IMR-90 (cell line): ENCODE results near the gene AHNAK. TPM values are rescaled to one million over a fixed set of nuclear protein-coding genes. Genes with fewer than 3 reads are reported as not detected.
A peak's percentile ranks its signal among the peaks of the same experiment; 100 is the strongest.

Source experiments
- ATAC-seq: fragments of 200-7000 bp; cut with Tn5 transposase; 2 replicates; pipeline ENCODE4 v1.9.1; 2020; ENCODE audit warnings: low read depth, mild to moderate bottlenecking, moderate library complexity
- BruUV-seq: library from RNA; stranded (reverse); fragments of 400-500 nt; replicated peaks from 2 replicates; lab custom pipeline; 2021; lab: Mats Ljungman, UMichigan
- CTCF ChIA-PET: fragments of 300-600 bp; formaldehyde crosslinking; extraction: SDS; loops from one replicate; lab custom pipeline; 2021; ENCODE audit warnings: antibody characterized with exemption; lab: Yijun Ruan, JAX
- POLR2A ChIA-PET: fragments of 300-600 bp; sonication (Branson Sonifier 250); formaldehyde crosslinking; loops from one replicate; lab custom pipeline; 2022; ENCODE audit warnings: antibody characterized with exemption; ENCODE audit not compliant: unreplicated experiment; lab: Charles Lee
- DNase-seq: peaks from one replicate; pipeline ENCODE4 v3.0.0; 2013
- H2AFZ ChIP-seq: replicated peaks from 2 replicates; pipeline ENCODE3; 2013; ENCODE audit warnings: low read length, mild to moderate bottlenecking; ENCODE audit not compliant: poor library complexity
- H2AK5ac ChIP-seq: 2 replicates; pipeline ENCODE4 v1.6.1; 2013; ENCODE audit warnings: low read depth, low read length, inconsistent platforms
- H2AK9ac ChIP-seq: replicated peaks from 2 replicates; pipeline ENCODE3; 2013; ENCODE audit warnings: mild to moderate bottlenecking, low read depth, low read length, moderate library complexity; ENCODE audit not compliant: poor library complexity
- H2BK120ac ChIP-seq: 2 replicates; pipeline ENCODE4 v1.6.1; 2013; ENCODE audit warnings: low read depth, low read length, inconsistent platforms
- H2BK15ac ChIP-seq: 3 replicates; pipeline ENCODE4 v1.6.1; 2013; ENCODE audit warnings: low read depth, low read length, inconsistent platforms
- H2BK20ac ChIP-seq: 2 replicates; pipeline ENCODE4 v1.6.1; 2013; ENCODE audit warnings: low read depth, mild to moderate bottlenecking, inconsistent platforms, low read length, moderate library complexity
- H2BK5ac ChIP-seq: 2 replicates; pipeline ENCODE4 v1.6.1; 2013; ENCODE audit warnings: mild to moderate bottlenecking, low read depth, low read length, inconsistent platforms; ENCODE audit not compliant: poor library complexity, severe bottlenecking
- H3K14ac ChIP-seq: replicated peaks from 2 replicates; pipeline ENCODE4 v1.6.1; 2013; ENCODE audit warnings: low read depth, low read length, inconsistent platforms
- H3K18ac ChIP-seq: 2 replicates; pipeline ENCODE4 v1.6.1; 2013; ENCODE audit warnings: low read depth, low read length, control low read depth
- H3K23ac ChIP-seq: 2 replicates; pipeline ENCODE4 v1.6.1; 2013; ENCODE audit warnings: low read depth, low read length, inconsistent platforms
- H3K27ac ChIP-seq: 2 replicates; pipeline ENCODE4 v1.5.1; 2013; ENCODE audit warnings: mild to moderate bottlenecking, control low read depth, low read length; ENCODE audit not compliant: insufficient read depth
- H3K27me3 ChIP-seq: 2 replicates; pipeline ENCODE4 v1.6.1; 2013; ENCODE audit warnings: low read length; ENCODE audit not compliant: control insufficient read depth, insufficient read depth
- H3K36me3 ChIP-seq: 2 replicates; pipeline ENCODE4 v1.6.1; 2013; ENCODE audit warnings: low read length, mixed read lengths; ENCODE audit not compliant: control insufficient read depth, insufficient read depth
- H3K4ac ChIP-seq: 2 replicates; pipeline ENCODE4 v1.6.1; 2013; ENCODE audit warnings: low read depth, low read length, inconsistent platforms
- H3K4me1 ChIP-seq: 2 replicates; pipeline ENCODE4 v1.6.1; 2013; ENCODE audit warnings: low read length, mixed read lengths; ENCODE audit not compliant: control insufficient read depth, insufficient read depth
- H3K4me2 ChIP-seq: 2 replicates; pipeline ENCODE4 v1.6.1; 2013; ENCODE audit warnings: low read depth, mild to moderate bottlenecking, control low read depth, low read length, moderate library complexity
- H3K4me3 ChIP-seq: 2 replicates; pipeline ENCODE4 v1.5.1; 2013; ENCODE audit warnings: low read depth, mild to moderate bottlenecking, control low read depth, low read length, moderate library complexity; ENCODE audit not compliant: insufficient read depth
- H3K56ac ChIP-seq: 2 replicates; pipeline ENCODE4 v1.6.1; 2013; ENCODE audit warnings: low read length, inconsistent platforms; ENCODE audit not compliant: insufficient read depth; ENCODE audit errors: extremely low read depth
- H3K79me1 ChIP-seq, 2 experiments: 2 replicates each; pipeline ENCODE4 v1.6.1; 2013; ENCODE audit warnings: low read length in 2 of 2, inconsistent platforms in 1 of 2, low read depth in 1 of 2
- H3K9ac ChIP-seq: 2 replicates; pipeline ENCODE4 v1.6.1; 2013; ENCODE audit warnings: low read depth, low read length, control low read depth
- H3K9me1 ChIP-seq: 2 replicates; pipeline ENCODE4 v1.6.1; 2013; ENCODE audit warnings: low read length, inconsistent platforms; ENCODE audit not compliant: insufficient read depth
- H3K9me3 ChIP-seq: 2 replicates; pipeline ENCODE4 v1.6.1; 2013; ENCODE audit warnings: low read length; ENCODE audit not compliant: control insufficient read depth, insufficient read depth
- H4K20me1 ChIP-seq: 2 replicates; pipeline ENCODE4 v1.6.1; 2013; ENCODE audit warnings: low read length, inconsistent platforms; ENCODE audit not compliant: insufficient read depth
- H4K5ac ChIP-seq: 2 replicates; pipeline ENCODE4 v1.6.1; 2013; ENCODE audit warnings: mild to moderate bottlenecking, low read depth, low read length, control low read depth
- H4K8ac ChIP-seq, 2 experiments: 2 replicates each; pipeline ENCODE4 v1.6.1; 2013; ENCODE audit warnings: low read depth in 2 of 2, low read length in 2 of 2, control low read depth in 1 of 2, inconsistent platforms in 1 of 2
- H4K91ac ChIP-seq: 2 replicates; pipeline ENCODE4 v1.6.1; 2013; ENCODE audit warnings: low read depth, low read length, inconsistent platforms; ENCODE audit not compliant: insufficient read depth
- CHD1 ChIP-seq: IDR thresholded peaks from 2 replicates; pipeline ENCODE4 v1.6.1; 2012; ENCODE audit warnings: low read depth, low read length, improper control_type of control experiment
- CTCF ChIP-seq: conservative IDR thresholded peaks from 2 replicates; pipeline ENCODE4 v1.5.1; 2012; ENCODE audit warnings: mild to moderate bottlenecking, low read depth, low read length, improper control_type of control experiment
- MXI1 ChIP-seq: IDR thresholded peaks from 2 replicates; pipeline ENCODE4 v1.6.1; 2012; ENCODE audit warnings: low read depth, mild to moderate bottlenecking, low read length, moderate library complexity, borderline replicate concordance
- POLR2A ChIP-seq: IDR thresholded peaks from 2 replicates; pipeline ENCODE4 v1.6.1; 2012; ENCODE audit warnings: mild to moderate bottlenecking, low read depth, low read length
- RCOR1 ChIP-seq: IDR thresholded peaks from 2 replicates; pipeline ENCODE4 v1.6.1; 2012; ENCODE audit warnings: mild to moderate bottlenecking, low read length, improper control_type of control experiment; ENCODE audit not compliant: insufficient replicate concordance
- USF2 ChIP-seq: fragments of 150-350 bp; IDR thresholded peaks from 2 replicates; pipeline ENCODE4 v1.6.1; 2017; ENCODE audit warnings: mild to moderate bottlenecking, antibody characterized with exemption, low read length, low read depth
- WGBS, 2 experiments: methylation state at CpG; one replicate each; pipeline versions ENCODE4 v1.1.5 to v1.1.7; 2013; ENCODE audit warnings: missing lambda C conversion rate in 2 of 2; ENCODE audit not compliant: insufficient read length in 1 of 2; ENCODE audit errors: extremely low coverage in 2 of 2; 5-methylcytosine and 5-hydroxymethylcytosine counted together
- dilution Hi-C: fragments of 300-500 bp; cut with HindIII; formaldehyde crosslinking; loops from one replicate; pipeline ENCODE4 v1.14.3; 2018; ENCODE audit warnings: low sequenced_read_pairs; ENCODE audit not compliant: unreplicated experiment
- in situ Hi-C: fragments of 300-500 bp; cut with MboI; formaldehyde crosslinking; loops from 3 replicates; pipeline ENCODE4 v1.14.3; 2019; ENCODE audit warnings: low sequenced_read_pairs, inconsistent platforms, mixed read lengths
- intact Hi-C: fragments of 100-400 bp; cut with micrococcal nuclease; formaldehyde crosslinking; loops from 2 replicates; pipeline ENCODE4 v1.10.0; 2022
- polyA plus RNA-seq, 3 experiments: library from polyadenylated mRNA; depleted of rRNA; stranded (reverse); fragments of >200 nt; gene quantifications; 2 replicates each; pipeline ENCODE4 v1.2.3, GENCODE V29; 2012; ENCODE audit warnings: low replicate concordance in 1 of 3
- total RNA-seq: library from RNA; depleted of rRNA; stranded (reverse); fragments of >200 nt; gene quantifications from 2 replicates; pipeline ENCODE4 v1.2.3, GENCODE V29; 2012

The AHNAK gene
- total and polyA plus RNA-seq, 2 of the 4 experiments (the other 2 are of a cell fraction): 95.1 to 695 TPM

- Histone ChIP-seq H3K23ac (peak overlapping the region; percentile 50; the same call in 1 of the 2 replicates), H2AK5ac (peak overlapping the region; percentile 26; the same call in 1 of the 2 replicates), H3K14ac (no peak overlapping the region), H2AK9ac (peak overlapping the region; percentile 89), H4K20me1 (peaks cover 11% of the 10 kb centered on the region), H3K9me1 (peaks cover 8% of the 10 kb centered on the region), H3K9ac (no peak overlapping the region), H2BK20ac (no peak overlapping the region), H3K27me3 (no peaks in the 10 kb centered on the region), H3K27ac (no peak overlapping the region), H2BK120ac (no peak overlapping the region), H4K91ac (no peak overlapping the region), H4K8ac (no peak overlapping the region), H3K56ac (no peak overlapping the region), H2AFZ (peak overlapping the region; percentile 21), H3K4me3 (no peak overlapping the region), H3K79me1 (peaks cover 10 to 50% of the 10 kb centered on the region in 2 experiments; a peak in 3 of 4 replicates), H3K9me3 (no peaks in the 10 kb centered on the region), H3K18ac (no peak overlapping the region), H2BK15ac (no peak overlapping the region), H4K5ac (no peak overlapping the region), H3K4me2 (no peak overlapping the region), H3K36me3 (peaks cover 37% of the 10 kb centered on the region), H3K4me1 (peaks cover 11% of the 10 kb centered on the region), H3K4ac (no peak overlapping the region; the same call in 1 of the 2 replicates), H2BK5ac (no peak overlapping the region)
- in situ Hi-C loops (no loop called here), dilution Hi-C loops (no loop called here), intact Hi-C loops (no loop called here)
- no TSS peak for BruUV-seq
- ChIA-PET POLR2A (interaction anchor here (0.7 kb wide), 1 partner anchor 34 kb away, joined by 7 read pairs; no protein-coding TSS in a partner anchor), CTCF (interaction anchor here (1.4 kb wide), 1 partner anchor 14 kb away, joined by 3 read pairs; the partner anchor contains the start of gene TUT1)
- DNase-seq (peak; percentile 26), ATAC-seq (no peak)
- 87% methylated on average over 3 of the region's 12 CpGs; no CpG with 5 or more reads in 1 of the 2 experiments for WGBS, 2 experiments
- TF ChIP-seq POLR2A (no peak), RCOR1 (no peak), USF2 (no peak), CTCF (no peak), MXI1 (no peak), CHD1 (no peak)
Observed at GRCh38 chr11:62577046-62577714, 30.6 kb upstream of the AHNAK start.
